GM18517 (cell line): ENCODE measurements around the gene CDH9.
"Not testable (repeated sequence)": the region's sequence is repeated elsewhere in the genome, so short reads cannot be mapped to it uniquely, and the experiment has no call there.

ENCODE experiments used
- ATAC-seq: cut with Tn5 transposase; IDR thresholded peaks from one replicate; pipeline ENCODE4 v1.9.1; 2021; ENCODE audit warnings: mild to moderate bottlenecking, moderate library complexity; ENCODE audit not compliant: unreplicated experiment

The CDH9 gene

GRCh38 chr5:26959290-26959689, 79.1 kb downstream of the CDH9 start:
- ATAC-seq, result no peak

- no peak for ATAC-seq
Measured at GRCh38 chr5:26955161-26955560, 83.2 kb downstream of the CDH9 start.

GRCh38 chr5:26948921-26949320, 89.5 kb downstream of the CDH9 start:
- no peak for ATAC-seq

- ATAC-seq, result no peak
Measured at GRCh38 chr5:26945901-26946300, 92.5 kb downstream of the CDH9 start.

GRCh38 chr5:26942481-26942880, 95.9 kb downstream of the CDH9 start:
- ATAC-seq, result no peak

GRCh38 chr5:26940994-26941393, 97.4 kb downstream of the CDH9 start:
- no peak for ATAC-seq

- no peak for ATAC-seq
Measured at GRCh38 chr5:26932238-26932637, 106.1 kb downstream of the CDH9 start.

- ATAC-seq, result no peak
Measured at GRCh38 chr5:26921439-26921838, 116.9 kb downstream of the CDH9 start.

GRCh38 chr5:26903469-26903868, 134.9 kb downstream of the CDH9 start:
- no peak for ATAC-seq

- ATAC-seq, result no peak
Measured at GRCh38 chr5:26894719-26895263, 143.6 kb downstream of the CDH9 start.

- no peak for ATAC-seq
Measured at GRCh38 chr5:26893078-26893477, 145.3 kb downstream of the CDH9 start.

- no peak for ATAC-seq
Measured at GRCh38 chr5:26889815-26890214, 148.6 kb downstream of the CDH9 start.

GRCh38 chr5:26884481-26884880, 153.9 kb downstream of the CDH9 start:
- no peak for ATAC-seq

GRCh38 chr5:26883375-26883774, 155.0 kb downstream of the CDH9 start:
- ATAC-seq, result no peak

- no peak for ATAC-seq
Measured at GRCh38 chr5:26881901-26882300, 156.5 kb downstream of the CDH9 start.

GRCh38 chr5:26877154-26877553, 161.2 kb downstream of the CDH9 start:
- no peak for ATAC-seq

- ATAC-seq, result no peak
Measured at GRCh38 chr5:26872337-26872736, 166.0 kb downstream of the CDH9 start.

GRCh38 chr5:26869781-26870180, 168.6 kb downstream of the CDH9 start:
- no peak for ATAC-seq

GRCh38 chr5:26868504-26868903, 169.9 kb downstream of the CDH9 start:
- ATAC-seq, result no peak

- no peak for ATAC-seq
Measured at GRCh38 chr5:26864061-26864460, 174.3 kb downstream of the CDH9 start.

GRCh38 chr5:26856238-26856637, 182.1 kb downstream of the CDH9 start:
- ATAC-seq, result no peak

GRCh38 chr5:26852450-26852849, 185.9 kb downstream of the CDH9 start:
- not testable (repeated sequence) for ATAC-seq

GRCh38 chr5:26847041-26847736, 191.2 kb downstream of the CDH9 start:
- ATAC-seq, result no peak
